H1 (cell line): ENCODE results near the gene GLIS2. TPM values are rescaled to one million over a fixed set of nuclear protein-coding genes. Genes with fewer than 3 reads are reported as not detected.

Source experiments
- CTCF ChIA-PET: fragments of 300-600 bp; sonication (Branson Sonifier 250); formaldehyde crosslinking; loops from one replicate; lab custom pipeline; 2021; ENCODE audit not compliant: partially characterized antibody; lab: Charles Lee
- POLR2A ChIA-PET: fragments of 300-600 bp; sonication (Branson Sonifier 250); formaldehyde crosslinking; loops from one replicate; lab custom pipeline; 2021; ENCODE audit warnings: inconsistent platforms; ENCODE audit not compliant: partially characterized antibody; lab: Charles Lee
- DNase-seq, 2 experiments: peaks; one replicate each; pipeline versions ENCODE4 v3.0.0 to v3.0.0-alpha.2; 2010 to 2022; ENCODE audit warnings: low spot score in 2 of 2, low read depth in 1 of 2, mixed read lengths in 1 of 2
- FAIRE-seq: peaks from 2 replicates; lab custom pipeline; 2011; peaks lifted over from hg19 to GRCh38; lab: Jason Lieb, UNC
- H2AFZ ChIP-seq: 2 replicates; pipeline ENCODE4 v1.8.1; 2012; ENCODE audit warnings: low read length, inconsistent platforms
- H2AK5ac ChIP-seq: 2 replicates; pipeline ENCODE4 v1.6.1; 2013; ENCODE audit warnings: low read depth, low read length
- H2BK120ac ChIP-seq: replicated peaks from 2 replicates; pipeline ENCODE3; 2013; ENCODE audit warnings: low read depth, low read length, inconsistent platforms
- H2BK12ac ChIP-seq: 2 replicates; pipeline ENCODE4 v1.6.1; 2013; ENCODE audit warnings: low read depth, low read length
- H2BK15ac ChIP-seq: 2 replicates; pipeline ENCODE4 v1.6.1; 2013; ENCODE audit warnings: low read length
- H2BK20ac ChIP-seq: 2 replicates; pipeline ENCODE4 v1.6.1; 2013; ENCODE audit warnings: low read length
- H2BK5ac ChIP-seq: 2 replicates; pipeline ENCODE4 v1.6.1; 2013; ENCODE audit warnings: low read depth, low read length
- H3K14ac ChIP-seq: 2 replicates; pipeline ENCODE4 v1.6.1; 2013; ENCODE audit warnings: inconsistent platforms; ENCODE audit not compliant: insufficient read length
- H3K18ac ChIP-seq: 2 replicates; pipeline ENCODE4 v1.6.1; 2013; ENCODE audit warnings: low read length; ENCODE audit errors: extremely low read depth
- H3K23ac ChIP-seq: 2 replicates; pipeline ENCODE4 v1.6.1; 2013; ENCODE audit warnings: inconsistent platforms; ENCODE audit not compliant: insufficient read length
- H3K23me2 ChIP-seq: 2 replicates; pipeline ENCODE4 v1.6.1; 2013; ENCODE audit warnings: low read depth, low read length
- H3K27ac ChIP-seq: 2 replicates; pipeline ENCODE4 v1.6.1; 2011; ENCODE audit warnings: low read depth, low read length, inconsistent platforms
- H3K27me3 ChIP-seq, 4 experiments: replicated peaks in 1 of 4; 1 replicate in 1 of 4; 2 replicates in 3 of 4; pipeline versions ENCODE4 v1.6.1 to v1.8.1; 2011 to 2013; ENCODE audit warnings: low read length in 3 of 4, mild to moderate bottlenecking in 3 of 4, inconsistent platforms in 2 of 4, mixed read lengths in 2 of 4, moderate library complexity in 1 of 4; ENCODE audit not compliant: control insufficient read depth in 3 of 4, insufficient read depth in 3 of 4; ENCODE audit errors: extremely low read depth in 1 of 4
- H3K36me3 ChIP-seq, 4 experiments: 2 replicates each; pipeline versions ENCODE4 v1.6.1 to v1.8.1; 2011 to 2013; ENCODE audit warnings: mild to moderate bottlenecking in 4 of 4, low read length in 3 of 4, moderate library complexity in 2 of 4, control low read depth in 1 of 4, inconsistent platforms in 1 of 4; ENCODE audit not compliant: insufficient read depth in 4 of 4, control insufficient read depth in 2 of 4
- H3K4ac ChIP-seq: replicated peaks from 2 replicates; pipeline ENCODE3; 2013; ENCODE audit warnings: low read length, low read depth, mixed read lengths, inconsistent platforms; ENCODE audit not compliant: insufficient read length
- H3K4me1 ChIP-seq, 4 experiments: replicated peaks in 1 of 4; 1 replicate in 1 of 4; 2 replicates in 3 of 4; pipeline versions ENCODE4 v1.6.1 to v1.8.1; 2011 to 2013; ENCODE audit warnings: low read length in 3 of 4, inconsistent platforms in 2 of 4, mixed read lengths in 1 of 4; ENCODE audit not compliant: insufficient read depth in 4 of 4, control insufficient read depth in 3 of 4
- H3K4me2 ChIP-seq, 2 experiments: 2 replicates each; pipeline versions ENCODE4 v1.6.1 to v1.8.1; 2011 to 2013; ENCODE audit warnings: low read depth in 2 of 2, low read length in 2 of 2, control low read depth in 1 of 2, inconsistent platforms in 1 of 2, mild to moderate bottlenecking in 1 of 2; ENCODE audit not compliant: insufficient read depth in 1 of 2
- H3K4me3 ChIP-seq, 4 experiments: fragments of 200-600, 300-600 bp in 1 of 4; sonication (generic), shearing (Covaris generic), sonication (Bioruptor Twin) in 1 of 4; 2 replicates each; pipeline versions ENCODE4 v1.5.1 to v1.8.1; 2011 to 2016; ENCODE audit warnings: low read length in 4 of 4, low read depth in 3 of 4, control low read depth in 2 of 4, inconsistent platforms in 2 of 4, mild to moderate bottlenecking in 2 of 4, mixed read lengths in 1 of 4, moderate library complexity in 1 of 4; ENCODE audit not compliant: insufficient read depth in 2 of 4; ENCODE audit errors: extremely low read depth in 1 of 4
- H3K56ac ChIP-seq: replicated peaks from 2 replicates; pipeline ENCODE3; 2013; ENCODE audit warnings: low read depth, mild to moderate bottlenecking, mixed read lengths, low read length, inconsistent platforms; ENCODE audit not compliant: insufficient read length
- H3K79me1 ChIP-seq: 2 replicates; pipeline ENCODE4 v1.6.1; 2013; ENCODE audit warnings: low read depth, low read length, control low read depth
- H3K79me2 ChIP-seq, 2 experiments: 2 replicates each; pipeline versions ENCODE4 v1.6.1 to v1.8.1; 2012 to 2013; ENCODE audit warnings: low read length in 2 of 2, mild to moderate bottlenecking in 2 of 2, inconsistent platforms in 1 of 2; ENCODE audit not compliant: insufficient read depth in 2 of 2, control insufficient read depth in 1 of 2
- H3K9ac ChIP-seq, 4 experiments: replicated peaks in 1 of 4; 1 replicate in 1 of 4; 2 replicates in 3 of 4; pipeline versions ENCODE4 v1.6.1 to v1.8.1; 2011 to 2013; ENCODE audit warnings: low read depth in 3 of 4, low read length in 3 of 4, control low read depth in 2 of 4, mild to moderate bottlenecking in 2 of 4, moderate library complexity in 2 of 4, inconsistent platforms in 1 of 4; ENCODE audit errors: extremely low read depth in 1 of 4
- H3K9me3 ChIP-seq, 2 experiments: 2 replicates each; pipeline versions ENCODE4 v1.6.1 to v1.8.1; 2012 to 2013; ENCODE audit warnings: mild to moderate bottlenecking in 2 of 2, moderate library complexity in 2 of 2, control low read depth in 1 of 2, inconsistent platforms in 1 of 2, low read depth in 1 of 2, low read length in 1 of 2, mixed read lengths in 1 of 2; ENCODE audit not compliant: insufficient read depth in 2 of 2
- H4K20me1 ChIP-seq, 2 experiments: replicated peaks in 1 of 2; 2 replicates each; pipeline versions ENCODE3 to v1.8.1; 2011 to 2013; ENCODE audit warnings: inconsistent platforms in 2 of 2, low read length in 2 of 2, mild to moderate bottlenecking in 1 of 2; ENCODE audit not compliant: insufficient read depth in 2 of 2, control insufficient read depth in 1 of 2
- H4K5ac ChIP-seq: 2 replicates; pipeline ENCODE4 v1.6.1; 2013; ENCODE audit warnings: low read length, low read depth, mixed read lengths, inconsistent platforms; ENCODE audit not compliant: insufficient read length
- H4K8ac ChIP-seq: 2 replicates; pipeline ENCODE4 v1.8.0; 2013; ENCODE audit warnings: mild to moderate bottlenecking, moderate library complexity, low read length, inconsistent platforms; ENCODE audit not compliant: insufficient read depth; ENCODE audit errors: extremely low read depth
- H4K91ac ChIP-seq: replicated peaks from 2 replicates; pipeline ENCODE3; 2013; ENCODE audit warnings: low read length, mixed read lengths, inconsistent platforms; ENCODE audit not compliant: insufficient read length
- ASH2L ChIP-seq: fragments of 200-600, 300-600 bp; sonication (generic); IDR thresholded peaks from one replicate; pipeline ENCODE4 v1.7.1; 2017; ENCODE audit warnings: low read length
- EP300 ChIP-seq, 2 experiments: IDR thresholded peaks; 1 replicate in 1 of 2; 2 replicates in 1 of 2; pipeline ENCODE4 v1.6.1; 2011 to 2012; ENCODE audit warnings: low read depth in 2 of 2, low read length in 2 of 2, mild to moderate bottlenecking in 2 of 2, borderline replicate concordance in 1 of 2, inconsistent platforms in 1 of 2, moderate library complexity in 1 of 2
- KDM4A ChIP-seq: IDR thresholded peaks from one replicate; pipeline ENCODE4 v1.7.1; 2012; ENCODE audit warnings: low read depth, mild to moderate bottlenecking, moderate library complexity, low read length, inconsistent platforms; ENCODE audit not compliant: severe bottlenecking
- POU5F1 ChIP-seq: IDR thresholded peaks from 2 replicates; pipeline ENCODE4 v1.6.1; 2011; ENCODE audit warnings: low read depth, mild to moderate bottlenecking, low read length, moderate library complexity
- SIRT6 ChIP-seq: IDR thresholded peaks from one replicate; pipeline ENCODE4 v1.7.1; 2012; ENCODE audit warnings: low read length, inconsistent platforms
- SP2 ChIP-seq: IDR thresholded peaks from 2 replicates; pipeline ENCODE4 v1.6.1; 2012; ENCODE audit warnings: mild to moderate bottlenecking, low read length, inconsistent platforms
- SP4 ChIP-seq: IDR thresholded peaks from 2 replicates; pipeline ENCODE4 v1.6.1; 2012; ENCODE audit warnings: low read length, inconsistent platforms
- SUZ12 ChIP-seq: fragments of 200-600 bp; sonication (generic); IDR thresholded peaks from 2 replicates; pipeline ENCODE4 v1.6.1; 2012; ENCODE audit warnings: mild to moderate bottlenecking, inconsistent platforms, low read length, moderate library complexity, mixed read lengths
- TAF7 ChIP-seq: optimal IDR thresholded peaks from 2 replicates; pipeline ENCODE3; 2011; ENCODE audit warnings: low read depth, mild to moderate bottlenecking, inconsistent platforms, low read length, moderate library complexity, borderline replicate concordance
- WGBS, 2 experiments: shearing (Covaris generic) in 1 of 2; methylation state at CpG; one replicate each; pipeline versions ENCODE4 v1.1.6 to v1.1.7; 2013 to 2015; ENCODE audit warnings: low lambda C conversion rate in 2 of 2, mixed read lengths in 2 of 2, inconsistent platforms in 1 of 2, low coverage in 1 of 2, missing lambda C conversion rate in 1 of 2; ENCODE audit not compliant: insufficient replicate concordance in 2 of 2, insufficient coverage in 1 of 2, insufficient read length in 1 of 2; ENCODE audit errors: extremely low coverage in 1 of 2, missing lambda C conversion rate in 1 of 2; 5-methylcytosine and 5-hydroxymethylcytosine counted together
- polyA plus RNA-seq, 7 experiments: library from polyadenylated mRNA; depleted of rRNA in 3 of 7; stranded (reverse) in 5 of 7; unstranded in 2 of 7; fragments of >200 nt in 5 of 7; fragments of 200-250 nt in 2 of 7; gene quantifications; 1 replicate in 5 of 7; 2 replicates in 1 of 7; 4 replicates in 1 of 7; pipeline versions ENCODE4 v1.2.1 to v1.2.3, GENCODE V29; 2011 to 2013; ENCODE audit warnings: missing spikeins in 2 of 7, mixed read lengths in 2 of 7
- total RNA-seq: library from RNA; stranded (reverse); fragmentation: NEBNext Ultra II Directional; extraction: Animal tissue kit (Norgen Biotek cat#: 25700); gene quantifications from 2 replicates; pipeline ENCODE4 v1.2.1, GENCODE V29; 2021
- TF ChIP-seq, protein P1 (sequence below): IDR thresholded peaks from 2 replicates; pipeline ENCODE4 v1.6.1; 2012; ENCODE audit warnings: inconsistent platforms
- TF ChIP-seq, protein P2 (sequence below): IDR thresholded peaks from 2 replicates; pipeline ENCODE4 v1.6.1; 2012; ENCODE audit warnings: inconsistent platforms

The GLIS2 gene
- total and polyA plus RNA-seq, 2 of the 8 experiments (the other 6 are each of a cell fraction or from before 2014, with no cell fraction given) = 4.3 to 17.4 TPM

DNA sequence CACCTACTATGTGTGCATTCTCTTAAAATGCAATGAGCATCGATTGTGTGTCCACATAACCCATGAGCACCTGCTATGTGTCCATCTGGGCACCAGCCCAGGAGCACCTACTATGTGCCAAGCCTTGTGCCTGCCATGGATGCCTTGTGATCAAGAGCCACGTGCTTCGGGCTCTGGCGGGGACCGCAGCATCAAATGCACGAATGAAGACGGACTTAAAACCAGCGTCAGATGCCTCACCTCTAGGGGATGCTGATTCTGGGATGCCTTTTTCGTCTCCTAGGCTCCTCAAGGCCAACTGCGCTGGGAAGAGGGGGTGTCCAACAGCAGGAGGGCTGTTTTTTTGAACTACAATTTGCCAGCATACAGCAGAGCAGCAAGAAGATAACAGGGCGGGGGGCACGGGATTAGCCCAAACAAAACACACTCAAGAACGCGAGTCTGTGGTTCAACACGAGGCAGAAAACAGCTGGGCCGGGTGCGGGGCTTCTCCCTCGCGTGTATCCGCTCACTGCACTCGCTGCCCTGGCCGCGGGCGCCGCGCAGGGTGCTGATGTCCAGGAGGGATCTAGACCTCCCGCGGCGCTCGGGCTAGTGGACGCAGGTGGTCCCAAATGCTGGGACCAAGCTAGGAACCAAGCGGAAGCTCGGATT lies 1.2 kb upstream of the GLIS2 start:
- Histone ChIP-seq H3K79me1 (peaks cover 4% of the 10 kb centered on the region), H3K9ac (peak overlapping the region in 3 of 4 experiments; percentile 54 to 61 (median 56); a peak in 5 of 7 replicates), H2AFZ (no peak overlapping the region), H3K27me3 (peaks cover 0 to 15% (median 11%) of the 10 kb centered on the region in 4 experiments; a peak in 6 of 7 replicates), H2BK5ac (peak overlapping the region; percentile 52; the same call in 1 of the 2 replicates), H3K14ac (no peak overlapping the region), H4K20me1 (peaks cover 15% of the 10 kb centered on the region in 2 experiments), H2BK15ac (peak overlapping the region; percentile 81; the same call in 1 of the 2 replicates), H4K5ac (peak overlapping the region; percentile 69), H3K23ac (no peak overlapping the region), H3K4me2 (peak overlapping the region; percentile 93 to 94), H4K8ac (peak overlapping the region; percentile 95), H3K23me2 (peaks cover 12% of the 10 kb centered on the region), H3K9me3 (no peaks in the 10 kb centered on the region), H3K36me3 (no peaks in the 10 kb centered on the region), H2BK12ac (peak overlapping the region; percentile 90), H2BK120ac (no peak overlapping the region), H3K56ac (peak overlapping the region; percentile 46), H3K4me3 (peak overlapping the region; percentile 57 to 82 (median 62)), H2BK20ac (no peak overlapping the region), H4K91ac (peak overlapping the region; percentile 22), H2AK5ac (peak overlapping the region; percentile 88), H3K18ac (peak overlapping the region; percentile 78), H3K4me1 (peaks cover 0 to 42% (median 34%) of the 10 kb centered on the region in 4 experiments; a peak in 6 of 7 replicates), H3K27ac (peak overlapping the region; percentile 39; the same call in 1 of the 2 replicates), H3K4ac (peak overlapping the region; percentile 69), H3K79me2 (peaks cover 0 to 32% of the 10 kb centered on the region in 2 experiments; a peak in 3 of 4 replicates)
- CTCF ChIA-PET = interaction anchor here (0.7 to 16.7 kb wide), 10 partner anchors 9 to 90 kb away, joined by 3 to 300 read pairs (median 4); no protein-coding TSS in a partner anchor
- POLR2A ChIA-PET = interaction anchor here (0.8 to 4.2 kb wide), 13 partner anchors 8 to 45 kb away, joined by 3 to 34 read pairs (median 5); partner anchors contain the start of gene TFAP4
- peak in 1 of 2 experiments; percentile 66 for DNase-seq
- WGBS, 2 experiments = 8% methylated on average over 33 of the region's 33 CpGs; no CpG with 5 or more reads in 1 of the 2 experiments
- FAIRE-seq = no peak
- no peak for TF ChIP-seq SP2
- TF ChIP-seq, protein P1, sequence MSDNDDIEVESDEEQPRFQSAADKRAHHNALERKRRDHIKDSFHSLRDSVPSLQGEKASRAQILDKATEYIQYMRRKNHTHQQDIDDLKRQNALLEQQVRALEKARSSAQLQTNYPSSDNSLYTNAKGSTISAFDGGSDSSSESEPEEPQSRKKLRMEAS = peak; percentile 93
- TF ChIP-seq ASH2L = no peak
- TF ChIP-seq EP300 (IDR thresholded peaks at IDR 0.05; ENCODE audit: borderline replicate concordance in 1 of 2, low read depth in 2 of 2, low read length in 2 of 2) = no peak
- TF ChIP-seq, protein P2, sequence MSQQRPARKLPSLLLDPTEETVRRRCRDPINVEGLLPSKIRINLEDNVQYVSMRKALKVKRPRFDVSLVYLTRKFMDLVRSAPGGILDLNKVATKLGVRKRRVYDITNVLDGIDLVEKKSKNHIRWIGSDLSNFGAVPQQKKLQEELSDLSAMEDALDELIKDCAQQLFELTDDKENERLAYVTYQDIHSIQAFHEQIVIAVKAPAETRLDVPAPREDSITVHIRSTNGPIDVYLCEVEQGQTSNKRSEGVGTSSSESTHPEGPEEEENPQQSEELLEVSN = peak; percentile 93
- no peak for TF ChIP-seq TAF7
- peak; percentile 48; the same call in 1 of the 2 replicates for TF ChIP-seq SUZ12
- TF ChIP-seq POU5F1 = no peak
- peak; percentile 49 for TF ChIP-seq KDM4A
- TF ChIP-seq SIRT6 = no peak
- no peak for TF ChIP-seq SP4
